ENCODE measurements around the gene ATF2. TPM values are rescaled to one million over a fixed set of nuclear protein-coding genes. Genes with fewer than 3 reads are reported as not detected.

The ATF2 gene
- total and polyA plus RNA-seq, 2 experiments from 2014 or later, result 23.0 to 53.5 TPM

DNA sequence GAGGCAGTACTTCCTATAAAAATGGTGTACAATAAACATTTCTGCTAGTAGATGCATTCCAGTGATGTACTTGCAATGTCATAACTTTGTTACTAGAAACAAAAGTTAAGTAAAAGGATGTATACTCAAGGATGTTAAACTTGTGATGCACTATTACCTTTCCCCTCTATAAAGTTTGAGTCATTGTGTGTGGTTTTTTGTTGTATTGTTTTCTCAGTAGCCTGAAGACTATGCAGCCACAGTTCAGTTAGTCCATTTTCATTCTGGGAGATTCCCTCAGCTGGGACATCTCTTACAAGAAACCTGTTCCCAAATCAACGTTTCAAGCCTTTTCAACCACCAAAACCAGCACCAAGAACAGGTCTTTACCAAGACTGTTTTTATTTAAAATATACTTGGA, 7.9 kb upstream of the ATF2 start:
- H3K79me2 ChIP-seq, result peaks cover 42% of the 10 kb centered on the region
- peaks cover 3% of the 10 kb centered on the region for H3K4me1 ChIP-seq (ENCODE audit: insufficient read depth)
- WGBS (ENCODE audit: low lambda C conversion rate, missing lambda C conversion rate), result 76% methylated on average over 1 of the region's 1 CpG
- no peaks in the 10 kb centered on the region for H3K27me3 ChIP-seq
- H3K4me3 ChIP-seq, result no peak overlapping the region
- H3K36me3 ChIP-seq (replicated peaks; ENCODE audit: insufficient read depth, low read depth), result peaks cover 6% of the 10 kb centered on the region
- H3K4me2 ChIP-seq, result no peak overlapping the region
- no peak overlapping the region for H2AFZ ChIP-seq
- no peak overlapping the region for H3K27ac ChIP-seq
- H4K20me1 ChIP-seq (ENCODE audit: insufficient read depth, poor library complexity, severe bottlenecking), result peaks cover 23% of the 10 kb centered on the region
- no peaks in the 10 kb centered on the region for H3K9me3 ChIP-seq (ENCODE audit: low read depth)
- no peaks in the 10 kb centered on the region for H3K9me2 ChIP-seq (replicated peaks; ENCODE audit: insufficient read depth)
- TF ChIP-seq, protein P1, sequence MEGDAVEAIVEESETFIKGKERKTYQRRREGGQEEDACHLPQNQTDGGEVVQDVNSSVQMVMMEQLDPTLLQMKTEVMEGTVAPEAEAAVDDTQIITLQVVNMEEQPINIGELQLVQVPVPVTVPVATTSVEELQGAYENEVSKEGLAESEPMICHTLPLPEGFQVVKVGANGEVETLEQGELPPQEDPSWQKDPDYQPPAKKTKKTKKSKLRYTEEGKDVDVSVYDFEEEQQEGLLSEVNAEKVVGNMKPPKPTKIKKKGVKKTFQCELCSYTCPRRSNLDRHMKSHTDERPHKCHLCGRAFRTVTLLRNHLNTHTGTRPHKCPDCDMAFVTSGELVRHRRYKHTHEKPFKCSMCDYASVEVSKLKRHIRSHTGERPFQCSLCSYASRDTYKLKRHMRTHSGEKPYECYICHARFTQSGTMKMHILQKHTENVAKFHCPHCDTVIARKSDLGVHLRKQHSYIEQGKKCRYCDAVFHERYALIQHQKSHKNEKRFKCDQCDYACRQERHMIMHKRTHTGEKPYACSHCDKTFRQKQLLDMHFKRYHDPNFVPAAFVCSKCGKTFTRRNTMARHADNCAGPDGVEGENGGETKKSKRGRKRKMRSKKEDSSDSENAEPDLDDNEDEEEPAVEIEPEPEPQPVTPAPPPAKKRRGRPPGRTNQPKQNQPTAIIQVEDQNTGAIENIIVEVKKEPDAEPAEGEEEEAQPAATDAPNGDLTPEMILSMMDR (IDR thresholded peaks at IDR 0.05; ENCODE audit: poor library complexity), result no peak
- TF ChIP-seq EZH2 (IDR thresholded peaks at IDR 0.05; ENCODE audit: borderline replicate concordance), result no peak
- no peak for TF ChIP-seq EZH2phosphoT487 (IDR thresholded peaks at IDR 0.05; ENCODE audit: low read depth, severe bottlenecking, unreplicated experiment)
- no peak for DNase-seq (ENCODE audit: low spot score)

DNA sequence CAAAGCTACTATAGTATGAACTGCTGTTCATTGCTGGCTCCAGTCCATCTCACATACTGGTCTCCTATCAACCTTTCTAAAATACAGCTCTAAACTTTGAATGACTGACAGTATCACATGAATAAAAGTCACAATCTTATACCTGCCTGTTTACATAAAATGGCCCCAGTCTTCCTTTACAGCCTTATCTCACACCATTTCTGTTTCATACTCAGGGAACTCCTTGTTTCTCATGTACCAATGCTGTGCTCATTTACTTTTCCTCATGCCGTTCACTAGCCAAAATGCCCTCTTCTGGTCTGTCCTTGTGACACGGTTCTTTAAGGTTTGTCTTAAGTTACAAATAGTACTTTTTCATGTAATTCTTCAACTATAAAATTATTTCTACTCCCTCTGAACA, 7.3 kb upstream of the ATF2 start:
- Histone ChIP-seq H3K4me1 (ENCODE audit: insufficient read depth) (peaks cover 2% of the 10 kb centered on the region), H3K27ac (no peak overlapping the region), H2AFZ (no peak overlapping the region), H3K79me2 (peaks cover 37% of the 10 kb centered on the region), H3K4me2 (no peak overlapping the region), H3K9me2 (replicated peaks; ENCODE audit: insufficient read depth) (no peaks in the 10 kb centered on the region), H3K27me3 (no peaks in the 10 kb centered on the region), H3K36me3 (replicated peaks; ENCODE audit: insufficient read depth, low read depth) (peaks cover 6% of the 10 kb centered on the region), H4K20me1 (ENCODE audit: insufficient read depth, poor library complexity, severe bottlenecking) (peaks cover 19% of the 10 kb centered on the region), H3K4me3 (no peak overlapping the region), H3K9me3 (ENCODE audit: low read depth) (no peaks in the 10 kb centered on the region)
- no peak for TF ChIP-seq EZH2phosphoT487 (IDR thresholded peaks at IDR 0.05; ENCODE audit: low read depth, severe bottlenecking, unreplicated experiment)
- TF ChIP-seq, protein P1 (IDR thresholded peaks at IDR 0.05; ENCODE audit: poor library complexity), result no peak
- no peak for TF ChIP-seq EZH2 (IDR thresholded peaks at IDR 0.05; ENCODE audit: borderline replicate concordance)
- no peak for DNase-seq (ENCODE audit: low spot score)
- WGBS (ENCODE audit: low lambda C conversion rate, missing lambda C conversion rate), result 70% methylated on average over 2 of the region's 2 CpGs

GRCh38 chr2:175170659-175171304, 2.8 kb upstream of the ATF2 start:
- H2AFZ ChIP-seq, result no peak overlapping the region
- no peaks in the 10 kb centered on the region for H3K27me3 ChIP-seq
- no peak overlapping the region for H3K4me2 ChIP-seq
- H3K9me3 ChIP-seq (ENCODE audit: low read depth), result no peaks in the 10 kb centered on the region
- no peak overlapping the region for H3K27ac ChIP-seq
- DNase-seq (ENCODE audit: low spot score), result no peak
- 78% methylated on average over 3 of the region's 3 CpGs for WGBS (ENCODE audit: low lambda C conversion rate, missing lambda C conversion rate)
- H4K20me1 ChIP-seq (ENCODE audit: insufficient read depth, poor library complexity, severe bottlenecking), result peaks cover 7% of the 10 kb centered on the region
- no peaks in the 10 kb centered on the region for H3K9me2 ChIP-seq (replicated peaks; ENCODE audit: insufficient read depth)
- peaks cover 33% of the 10 kb centered on the region for H3K79me2 ChIP-seq
- no peak for TF ChIP-seq EZH2phosphoT487 (IDR thresholded peaks at IDR 0.05; ENCODE audit: low read depth, severe bottlenecking, unreplicated experiment)
- TF ChIP-seq EZH2 (IDR thresholded peaks at IDR 0.05; ENCODE audit: borderline replicate concordance), result no peak
- TF ChIP-seq, protein P1 (IDR thresholded peaks at IDR 0.05; ENCODE audit: poor library complexity), result no peak
- no peak overlapping the region for H3K4me3 ChIP-seq
- H3K36me3 ChIP-seq (replicated peaks; ENCODE audit: insufficient read depth, low read depth), result no peaks in the 10 kb centered on the region
- H3K4me1 ChIP-seq (ENCODE audit: insufficient read depth), result no peaks in the 10 kb centered on the region
